GM12878 (cell line): ENCODE measurements around the gene LLPH.

Experiments
- CHD1 ChIP-seq: IDR thresholded peaks from 2 replicates; pipeline ENCODE4 v1.6.1; 2012; ENCODE audit warnings: low read depth, low read length, improper control_type of control experiment
- CTCF ChIP-seq, 3 experiments: IDR thresholded peaks in 2 of 3; conservative IDR thresholded peaks in 1 of 3; 2 replicates each; pipeline ENCODE4 v1.5.1; 2011; ENCODE audit warnings: low read depth in 3 of 3, low read length in 3 of 3, mild to moderate bottlenecking in 3 of 3, control low read depth in 2 of 3, moderate library complexity in 2 of 3, inconsistent platforms in 1 of 3, mixed read lengths in 1 of 3; ENCODE audit not compliant: control insufficient read depth in 2 of 3, insufficient read depth in 1 of 3; ENCODE audit errors: extremely low read depth in 1 of 3
- EED ChIP-seq: sonication (generic); IDR thresholded peaks from 2 replicates; pipeline ENCODE4 v1.6.1; 2016; ENCODE audit warnings: antibody characterized with exemption, low read depth
- EP300 ChIP-seq, 2 experiments: fragments of 150-350 bp in 1 of 2; IDR thresholded peaks; 2 replicates each; pipeline ENCODE4 v1.6.1; 2011 to 2012; ENCODE audit warnings: low read depth in 2 of 2, low read length in 2 of 2, borderline replicate concordance in 1 of 2, improper control_type of control experiment in 1 of 2, inconsistent platforms in 1 of 2; ENCODE audit not compliant: control insufficient read depth in 1 of 2
- EZH2 ChIP-seq: IDR thresholded peaks from 2 replicates; pipeline ENCODE4 v1.6.1; 2012; ENCODE audit warnings: low read depth, mild to moderate bottlenecking, control low read depth, inconsistent platforms, low read length, borderline replicate concordance; ENCODE audit not compliant: control insufficient read depth
- FOS ChIP-seq: IDR thresholded peaks from 3 replicates; pipeline ENCODE4 v1.6.1; 2011; ENCODE audit warnings: borderline replicate concordance; ENCODE audit not compliant: insufficient read length; ENCODE audit errors: extremely low read depth
- MYC ChIP-seq: IDR thresholded peaks from 2 replicates; pipeline ENCODE4 v1.6.1; 2011; ENCODE audit warnings: mild to moderate bottlenecking, low read length, moderate library complexity, inconsistent platforms; ENCODE audit not compliant: insufficient read depth, insufficient replicate concordance, insufficient read length, severe bottlenecking
- POLR2AphosphoS5 ChIP-seq: IDR thresholded peaks from 2 replicates; pipeline ENCODE4 v1.6.1; 2011; ENCODE audit warnings: mild to moderate bottlenecking, low read length, inconsistent platforms
- RAD51 ChIP-seq: fragments of 450-650 bp; IDR thresholded peaks from 2 replicates; pipeline ENCODE4 v1.6.1; 2016; ENCODE audit warnings: moderate library complexity, mild to moderate bottlenecking, inconsistent platforms
- SIN3A ChIP-seq: IDR thresholded peaks from 2 replicates; pipeline ENCODE4 v1.6.1; 2012; ENCODE audit warnings: low read depth, low read length, improper control_type of control experiment
- TAF1 ChIP-seq: IDR thresholded peaks from 2 replicates; pipeline ENCODE4 v1.6.1; 2011; ENCODE audit warnings: mild to moderate bottlenecking, low read depth, low read length, borderline replicate concordance
- ZNF207 ChIP-seq: fragments of 450-650 bp; IDR thresholded peaks from 2 replicates; pipeline ENCODE4 v1.6.1; 2014; ENCODE audit warnings: antibody characterized with exemption, mild to moderate bottlenecking, borderline replicate concordance

GRCh38 chr12:66071549-66071948 is 59.0 kb downstream of the LLPH start:
- no peak for TF ChIP-seq RAD51
- TF ChIP-seq CTCF (IDR thresholded peaks at IDR 0.05 in 2 of 3, conservative IDR thresholded peaks at IDR 0.05 in 1 of 3; ENCODE audit: control insufficient read depth in 2 of 3, extremely low read depth in 1 of 3, insufficient read depth in 1 of 3, low read depth in 3 of 3, low read length in 3 of 3), result no peak
- no peak for TF ChIP-seq TAF1
- TF ChIP-seq ZNF207, result no peak
- TF ChIP-seq EZH2, result no peak
- TF ChIP-seq EP300 (IDR thresholded peaks at IDR 0.05; ENCODE audit: borderline replicate concordance in 1 of 2, control insufficient read depth in 1 of 2, low read depth in 2 of 2, low read length in 2 of 2), result no peak
- TF ChIP-seq MYC, result no peak
- TF ChIP-seq FOS, result no peak
- no peak for TF ChIP-seq SIN3A
- TF ChIP-seq EED, result peak; percentile 48; the same call in 1 of the 2 replicates
- TF ChIP-seq POLR2AphosphoS5, result no peak
- no peak for TF ChIP-seq CHD1
